Endometrial microvascular endothelial cells (primary cell): ENCODE results near the gene CCM2L. TPM values are rescaled to one million over a fixed set of nuclear protein-coding genes. Genes with fewer than 3 reads are reported as not detected.
"Not testable (repeated sequence)": the region's sequence is repeated elsewhere in the genome, so short reads cannot be mapped to it uniquely, and the experiment has no call there.

Experiments
- in situ Hi-C: cut with HindIII; loops from 2 replicates; pipeline ENCODE4 v1.10.0; 2017; ENCODE audit warnings: low sequenced_read_pairs, low pct_unique_long_range_greater_than_20kb; ENCODE audit errors: inconsistent ontology term
- total RNA-seq: library from RNA; depleted of rRNA; stranded (reverse); fragments of >200 nt; gene quantifications from one replicate; pipeline ENCODE4 v1.2.3, GENCODE V29; 2015; ENCODE audit errors: inconsistent ontology term

Gene CCM2L
- total RNA-seq, 1 donor from 2014 or later, result 13.1 TPM

GRCh38 chr20:32019563-32020463 lies 9.6 kb downstream of the CCM2L start:
- in situ Hi-C loops, result no loop called here

GRCh38 chr20:32021091-32021490 lies 10.9 kb downstream of the CCM2L start:
- in situ Hi-C loops, result no loop called here

DNA sequence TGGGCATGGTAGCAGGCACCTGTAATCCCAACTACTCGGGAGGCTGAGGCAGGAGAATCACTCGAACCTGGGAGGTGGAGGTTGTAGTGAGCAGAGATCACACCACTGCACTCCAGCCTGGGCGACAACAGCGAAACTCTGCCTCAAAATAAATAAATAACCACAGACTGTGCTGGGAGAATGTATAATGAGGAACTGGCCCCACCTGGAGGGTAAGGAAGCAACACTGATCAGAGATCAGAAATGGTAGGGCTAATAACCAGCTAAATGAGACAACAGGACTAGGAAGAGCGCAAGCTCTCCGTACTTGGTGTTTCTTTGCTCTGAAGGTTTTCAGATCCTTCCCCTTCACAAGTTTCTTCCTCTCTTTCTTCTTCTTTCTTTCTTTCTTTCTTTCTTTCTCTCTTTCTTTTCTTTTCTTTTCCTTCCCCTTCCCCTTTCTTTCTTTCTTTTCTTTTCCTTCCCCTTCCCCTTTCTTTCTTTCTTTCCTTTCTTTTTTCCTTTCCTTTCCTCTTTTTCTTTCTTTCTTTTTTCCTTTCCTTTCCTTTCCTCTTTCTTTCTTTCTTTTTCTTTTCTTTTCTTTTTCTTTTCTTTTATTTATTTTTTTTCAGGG lies 14.6 kb downstream of the CCM2L start:
- in situ Hi-C loops, result no loop called here

GRCh38 chr20:32027643-32028042 lies 17.4 kb downstream of the CCM2L start:
- in situ Hi-C loops, result no loop called here

DNA sequence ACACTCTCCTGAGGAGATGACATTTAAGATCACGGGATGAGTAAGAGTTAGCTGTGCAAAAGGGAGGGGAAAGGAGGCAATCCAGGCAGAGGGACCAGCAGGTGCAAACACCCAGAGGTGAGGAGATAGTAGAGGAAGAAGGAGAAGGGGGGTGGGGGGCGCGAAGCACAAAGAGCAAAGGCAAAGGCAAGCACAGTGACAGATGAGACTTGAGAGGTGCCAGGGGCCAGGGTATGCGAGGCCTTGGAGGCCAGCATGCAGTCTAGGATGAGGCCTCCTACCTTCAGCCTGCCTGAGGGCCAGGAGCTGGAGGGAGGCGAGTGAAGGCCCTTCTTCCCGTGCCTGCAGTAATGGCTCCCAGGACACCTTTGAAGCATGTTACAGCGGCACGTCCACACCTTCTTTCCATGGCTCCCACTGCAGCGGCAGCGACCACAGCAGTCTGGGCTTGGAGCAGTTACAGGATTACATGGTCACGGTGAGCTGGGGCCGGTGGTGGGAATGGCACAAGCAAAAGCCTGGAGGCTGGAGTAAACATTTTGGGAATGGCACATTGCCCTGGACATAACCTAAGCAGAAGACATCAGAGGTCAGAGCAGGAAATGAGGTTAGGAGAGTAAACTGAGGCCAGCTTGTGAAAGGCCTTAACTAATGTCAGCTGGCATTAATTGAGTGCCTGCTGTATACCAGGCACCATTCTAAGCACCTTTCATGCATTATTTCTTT lies 18.6 kb downstream of the CCM2L start:
- in situ Hi-C loops, result no loop called here

DNA sequence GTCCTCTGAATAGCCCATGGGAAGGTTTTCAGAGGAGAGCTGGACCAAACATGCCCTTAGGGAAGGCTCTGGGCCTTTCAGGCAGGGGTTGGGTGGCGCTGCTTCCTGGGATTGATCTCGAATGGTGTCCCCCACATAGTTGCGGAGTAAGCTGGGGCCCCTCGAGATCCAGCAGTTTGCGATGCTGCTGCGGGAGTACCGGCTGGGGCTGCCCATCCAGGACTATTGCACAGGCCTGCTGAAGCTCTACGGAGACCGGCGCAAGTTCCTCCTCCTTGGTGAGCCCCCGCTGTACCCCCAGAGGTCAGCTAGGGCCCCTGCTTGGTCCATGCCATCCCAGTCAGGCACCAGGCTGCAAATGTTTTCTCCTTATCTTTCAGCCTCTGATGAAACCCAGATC lies 19.3 kb downstream of the CCM2L start:
- in situ Hi-C loops, result no loop called here

GRCh38 chr20:32031007-32031958 lies 21.0 kb downstream of the CCM2L start:
- in situ Hi-C loops, result no loop called here

- in situ Hi-C loops, result no loop called here
Measured at GRCh38 chr20:32033316-32033715, 23.1 kb downstream of the CCM2L start.

- in situ Hi-C loops, result not testable (repeated sequence)
Measured at GRCh38 chr20:32033721-32034120, 23.5 kb downstream of the CCM2L start.

- in situ Hi-C loops, result no loop called here
Measured at GRCh38 chr20:32034581-32035425, 24.6 kb downstream of the CCM2L start.

- in situ Hi-C loops, result no loop called here
Measured at GRCh38 chr20:32035426-32035779, 25.2 kb downstream of the CCM2L start.

GRCh38 chr20:32036252-32036651 lies 26.0 kb downstream of the CCM2L start:
- in situ Hi-C loops, result no loop called here

DNA sequence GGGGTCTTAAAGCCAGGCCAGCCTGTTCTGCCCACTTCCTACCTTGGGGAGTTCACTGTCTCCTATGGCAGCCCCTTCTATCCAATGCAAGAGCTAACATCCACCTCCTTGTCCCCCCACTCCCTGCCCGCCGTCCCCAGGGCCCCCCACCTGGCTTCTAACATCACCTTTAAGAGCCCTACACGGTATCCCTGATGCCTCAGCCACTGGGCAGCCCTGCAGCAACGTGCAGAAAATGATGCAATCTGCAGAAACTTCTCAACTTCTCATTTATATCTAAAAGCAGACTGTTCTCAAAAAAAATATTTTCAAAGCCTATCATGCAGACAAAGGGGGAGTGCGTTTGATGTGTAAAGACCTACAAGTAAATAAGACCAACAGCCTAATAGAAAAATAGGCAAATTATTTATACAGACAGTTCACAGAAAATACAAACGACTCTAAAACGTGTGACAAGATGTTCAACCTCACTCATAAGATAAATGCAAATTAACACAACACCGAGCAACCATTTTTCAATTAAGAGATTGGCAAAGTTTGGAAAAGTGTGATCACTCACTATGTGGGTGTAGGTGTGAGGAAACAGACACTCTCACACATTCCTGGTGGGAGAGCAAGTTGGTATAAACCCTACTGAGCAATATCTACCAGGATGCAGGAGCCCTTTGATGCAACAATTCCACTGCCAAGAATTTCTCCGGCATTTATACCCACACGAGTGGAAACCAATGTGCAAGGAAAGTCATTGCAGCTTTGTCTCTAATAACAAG lies 26.7 kb downstream of the CCM2L start:
- in situ Hi-C loops, result no loop called here

DNA sequence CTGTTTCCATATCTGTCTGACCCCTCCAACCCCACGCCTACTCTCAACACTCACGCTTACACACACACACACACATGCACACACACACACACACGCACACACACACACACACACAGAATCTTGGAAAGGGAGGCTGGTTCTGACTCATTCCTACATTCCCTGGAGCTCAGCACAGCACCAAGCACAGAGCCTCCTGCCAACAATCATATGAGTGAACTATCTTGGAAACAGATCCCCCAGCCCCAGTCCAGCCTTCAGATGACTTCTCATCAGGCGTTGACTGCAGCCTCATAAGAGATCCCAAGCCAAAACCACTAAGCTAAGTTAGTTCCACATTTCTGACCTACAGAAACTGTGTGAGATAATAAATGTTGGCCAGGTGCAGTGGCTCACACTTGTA lies 27.7 kb downstream of the CCM2L start:
- in situ Hi-C loops, result no loop called here

DNA sequence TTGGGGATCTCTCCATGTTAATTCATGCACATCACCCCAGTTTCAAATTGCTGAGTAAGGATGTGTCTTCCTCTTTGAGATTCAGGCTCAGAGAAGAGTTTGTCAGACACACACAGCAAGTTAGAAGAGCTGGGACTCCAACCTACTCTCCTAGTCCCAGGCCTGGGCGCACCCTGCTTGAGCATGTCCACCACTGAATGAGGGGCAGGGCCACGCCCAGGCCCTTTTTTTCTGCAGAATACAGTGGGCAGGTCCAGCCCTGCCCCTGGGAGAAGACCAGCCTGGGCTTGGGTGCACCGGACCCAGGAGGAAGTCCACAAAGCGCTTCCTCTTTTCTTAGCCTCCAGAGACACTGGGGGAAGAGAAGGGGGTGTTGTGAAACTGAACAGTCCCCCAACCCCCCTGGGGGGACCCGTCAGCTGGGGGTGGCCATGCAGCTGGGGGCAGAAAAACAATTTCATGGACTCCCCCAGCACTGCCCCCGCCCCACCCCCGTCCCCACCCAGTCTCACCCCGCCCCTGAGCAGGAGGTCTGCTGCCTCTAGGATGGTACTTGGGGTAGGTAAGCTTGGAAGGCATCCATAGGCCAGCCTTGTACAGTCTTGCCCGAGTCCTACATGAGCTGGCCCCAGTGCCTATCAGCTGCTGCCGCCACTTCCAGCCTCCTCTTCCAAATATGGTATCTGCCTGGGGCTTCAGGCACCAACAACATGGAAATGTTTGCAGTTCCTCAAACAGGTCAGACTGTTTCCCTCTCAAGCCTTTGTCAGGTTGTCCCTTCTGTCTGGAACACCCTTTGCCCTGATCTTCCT lies 30.1 kb downstream of the CCM2L start:
- in situ Hi-C loops, result no loop called here

DNA sequence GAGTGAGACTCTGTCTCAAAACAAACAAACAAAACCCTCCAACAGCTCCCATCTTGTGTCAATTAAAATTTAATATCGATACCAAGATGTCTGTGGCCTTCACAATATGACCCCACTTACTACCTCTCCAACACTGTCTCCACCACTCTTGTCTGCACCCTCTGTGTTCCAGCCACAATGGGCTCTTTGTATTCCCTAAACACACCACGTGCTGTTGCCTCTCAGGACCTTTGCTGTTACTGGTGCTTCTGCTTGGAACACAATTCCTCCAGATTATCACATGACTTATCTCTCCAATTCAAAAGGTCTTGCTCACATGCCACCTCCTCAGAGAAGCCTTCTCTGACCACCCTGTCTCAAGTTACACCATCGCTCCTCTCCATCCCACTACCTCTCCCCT lies 35.8 kb downstream of the CCM2L start:
- in situ Hi-C loops, result no loop called here
